AG08396 (cell line): ENCODE data around the gene C6orf136.
A peak's percentile ranks its signal among the peaks of the same experiment; 100 is the strongest.

Source experiments
- DNase-seq: peaks from one replicate; pipeline ENCODE4 v3.0.0; 2012; ENCODE audit warnings: low spot score, mixed read lengths

The C6orf136 gene

DNA sequence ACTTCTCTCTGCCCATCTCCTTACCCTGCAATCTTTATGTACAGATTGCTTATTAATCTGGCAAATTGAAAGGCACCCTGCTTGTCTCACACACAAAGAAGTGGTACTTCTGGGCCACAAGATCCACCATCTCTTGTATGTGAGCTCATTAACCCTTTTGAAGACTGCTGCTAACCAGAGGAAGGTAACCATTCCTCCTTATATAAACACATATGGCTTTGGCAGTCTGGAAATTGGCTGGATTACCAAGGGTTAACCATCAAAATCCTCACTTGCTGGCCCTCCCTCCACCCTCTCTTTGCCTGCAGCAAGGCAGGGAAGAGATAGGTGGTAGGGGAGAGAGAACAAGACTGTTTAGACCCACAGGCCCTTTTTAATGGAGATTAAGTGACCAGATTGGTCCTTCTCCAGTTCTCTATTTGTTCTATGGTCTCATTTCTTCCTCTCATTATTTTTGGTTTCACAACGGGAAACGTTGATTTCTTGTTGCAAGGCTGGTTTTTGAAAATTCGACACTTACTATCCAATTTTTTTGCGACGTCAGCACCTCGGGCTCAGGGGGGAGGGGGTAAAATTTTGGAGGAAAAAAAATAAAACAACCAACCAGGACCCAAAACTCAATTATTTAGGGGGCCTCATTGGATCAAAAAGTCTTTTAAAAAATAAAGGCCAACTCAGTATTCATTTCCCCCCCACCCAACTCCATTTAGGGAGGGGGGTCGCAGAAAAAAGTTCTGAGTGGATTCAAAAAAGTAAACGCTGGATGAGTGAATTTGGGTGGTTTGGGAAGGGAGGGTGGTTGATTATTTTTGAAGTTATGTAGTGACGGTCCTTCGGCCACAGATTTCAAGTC, 30.7 kb upstream of the C6orf136 start:
- DNase-seq, result no peak

GRCh38 chr6:30616811-30617564, 29.9 kb upstream of the C6orf136 start, which contains the start of gene PPP1R10:
Gene PPP1R10, minus strand, starts transcription at chr6:30617243. Its CDS starts 7,299 bp downstream, at chr6:30609944.
- DNase-seq, result peak; percentile 93

GRCh38 chr6:30617565-30618269, 29.2 kb upstream of the C6orf136 start, which contains the start of gene MRPS18B:
Gene MRPS18B, plus strand, starts transcription at chr6:30617840. Its CDS starts 26 bp downstream, at chr6:30617866.
- peak; percentile 92 for DNase-seq

DNA sequence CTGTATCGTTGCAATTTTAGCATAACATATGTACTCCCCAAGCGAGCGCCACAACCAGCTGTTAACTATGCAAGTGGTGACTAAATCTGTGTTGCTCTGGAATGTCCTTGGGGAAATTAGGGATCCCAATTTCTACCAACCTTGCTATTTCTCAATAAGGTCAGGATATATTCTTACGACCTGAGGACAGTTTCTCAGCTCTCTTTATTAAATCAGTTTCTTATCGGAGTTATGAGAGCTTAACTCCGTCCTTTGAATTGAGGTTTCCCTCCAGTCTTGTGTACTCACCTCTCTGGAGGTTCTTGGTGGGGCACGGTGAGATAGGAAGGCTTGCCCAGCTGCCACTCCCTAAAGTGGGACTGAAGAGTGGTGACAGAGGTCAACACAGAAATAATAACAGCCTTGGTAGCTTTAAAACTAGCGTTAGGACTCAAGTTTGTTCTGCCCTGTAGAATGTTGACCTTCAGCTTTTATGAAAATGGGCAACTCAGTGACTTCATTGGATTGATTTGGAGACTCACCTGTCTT, 28.6 kb upstream of the C6orf136 start:
- no peak for DNase-seq

- DNase-seq, result no peak
Measured at GRCh38 chr6:30619561-30619960, 27.4 kb upstream of the C6orf136 start.

DNA sequence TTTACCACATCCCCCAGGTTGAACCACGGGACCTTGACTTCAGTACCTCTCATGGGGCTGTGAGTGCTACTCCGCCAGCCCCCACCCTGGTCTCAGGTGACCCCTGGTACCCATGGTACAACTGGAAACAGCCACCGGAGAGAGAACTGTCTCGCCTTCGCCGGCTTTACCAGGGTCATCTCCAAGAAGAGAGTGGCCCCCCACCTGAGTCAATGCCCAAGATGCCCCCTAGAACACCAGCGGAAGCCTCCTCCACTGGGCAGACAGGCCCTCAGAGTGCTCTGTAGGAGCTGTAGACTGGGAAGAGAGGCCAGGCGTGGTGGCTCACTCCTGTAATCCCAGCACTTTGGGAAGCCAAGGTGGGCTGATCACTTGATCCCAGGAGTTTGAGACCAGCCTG, 21.4 kb upstream of the C6orf136 start:
- no peak for DNase-seq

GRCh38 chr6:30626484-30627366, 20.2 kb upstream of the C6orf136 start, which contains the start of gene ATAT1:
Gene ATAT1, plus strand, starts transcription at chr6:30626874.
- peak; percentile 87 for DNase-seq

- DNase-seq, result no peak
Measured at GRCh38 chr6:30635834-30636233, 11.1 kb upstream of the C6orf136 start.

- no peak for DNase-seq
Measured at GRCh38 chr6:30640481-30640880, 6.5 kb upstream of the C6orf136 start.

- DNase-seq, result no peak
Measured at GRCh38 chr6:30641048-30641447, 5.9 kb upstream of the C6orf136 start.

DNA sequence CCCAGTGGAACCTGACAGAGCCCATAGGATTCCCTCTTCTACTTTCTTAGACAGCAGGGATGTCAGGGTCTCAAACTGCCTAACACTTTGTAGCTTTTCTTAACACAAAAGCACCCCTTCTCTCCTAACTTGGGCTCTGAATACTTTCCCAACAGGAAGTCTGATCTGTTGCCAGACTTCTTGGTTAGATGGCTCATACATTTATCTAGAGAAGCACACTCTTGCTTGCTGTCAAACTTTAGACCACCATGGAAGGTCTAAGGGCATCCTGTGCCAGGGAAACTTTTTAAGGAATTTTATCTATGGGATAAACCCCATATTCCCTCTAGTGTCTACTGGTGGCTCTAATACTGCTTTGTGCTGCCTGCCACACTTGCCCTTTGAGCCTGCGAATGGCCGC, 3.3 kb upstream of the C6orf136 start:
- no peak for DNase-seq

DNA sequence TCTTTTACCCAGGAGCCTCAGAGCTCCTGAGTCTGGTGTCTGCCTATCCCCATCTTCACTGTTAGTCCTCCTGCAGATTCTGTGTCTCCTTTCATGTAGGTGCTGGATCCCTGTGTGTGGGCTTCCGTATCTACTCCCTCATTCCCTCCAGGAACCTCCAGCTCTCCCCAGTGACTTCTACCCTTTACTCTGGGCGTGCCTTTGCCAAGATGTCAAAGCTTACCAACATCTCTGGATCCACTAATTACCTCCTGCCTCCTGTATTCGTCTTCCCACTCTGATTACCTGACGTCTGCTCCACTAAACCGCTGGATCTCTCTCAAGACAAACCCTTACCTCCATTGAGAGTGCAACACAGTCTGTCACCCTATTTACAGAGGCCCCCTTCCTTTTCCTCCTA, 2.2 kb upstream of the C6orf136 start:
- DNase-seq, result no peak

DNA sequence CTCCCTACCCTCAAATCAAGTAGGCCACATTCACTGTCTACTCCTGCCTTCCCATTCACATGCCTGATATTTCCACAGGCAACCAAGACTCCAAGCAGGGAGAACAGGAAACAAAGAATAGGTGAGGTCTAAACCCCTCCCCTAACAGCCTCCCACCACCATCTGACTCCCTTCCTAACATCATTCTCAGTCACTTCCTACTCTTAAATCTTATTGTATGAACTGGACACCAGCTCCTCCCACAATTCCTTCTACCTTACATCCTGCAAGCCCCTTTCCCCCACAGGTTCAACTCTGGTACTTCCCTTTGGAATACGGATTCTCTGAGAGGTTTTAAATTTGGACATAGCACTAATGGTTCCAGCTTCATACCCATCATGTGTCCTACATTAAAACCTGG, 944 bp upstream of the C6orf136 start:
- no peak for DNase-seq

DNA sequence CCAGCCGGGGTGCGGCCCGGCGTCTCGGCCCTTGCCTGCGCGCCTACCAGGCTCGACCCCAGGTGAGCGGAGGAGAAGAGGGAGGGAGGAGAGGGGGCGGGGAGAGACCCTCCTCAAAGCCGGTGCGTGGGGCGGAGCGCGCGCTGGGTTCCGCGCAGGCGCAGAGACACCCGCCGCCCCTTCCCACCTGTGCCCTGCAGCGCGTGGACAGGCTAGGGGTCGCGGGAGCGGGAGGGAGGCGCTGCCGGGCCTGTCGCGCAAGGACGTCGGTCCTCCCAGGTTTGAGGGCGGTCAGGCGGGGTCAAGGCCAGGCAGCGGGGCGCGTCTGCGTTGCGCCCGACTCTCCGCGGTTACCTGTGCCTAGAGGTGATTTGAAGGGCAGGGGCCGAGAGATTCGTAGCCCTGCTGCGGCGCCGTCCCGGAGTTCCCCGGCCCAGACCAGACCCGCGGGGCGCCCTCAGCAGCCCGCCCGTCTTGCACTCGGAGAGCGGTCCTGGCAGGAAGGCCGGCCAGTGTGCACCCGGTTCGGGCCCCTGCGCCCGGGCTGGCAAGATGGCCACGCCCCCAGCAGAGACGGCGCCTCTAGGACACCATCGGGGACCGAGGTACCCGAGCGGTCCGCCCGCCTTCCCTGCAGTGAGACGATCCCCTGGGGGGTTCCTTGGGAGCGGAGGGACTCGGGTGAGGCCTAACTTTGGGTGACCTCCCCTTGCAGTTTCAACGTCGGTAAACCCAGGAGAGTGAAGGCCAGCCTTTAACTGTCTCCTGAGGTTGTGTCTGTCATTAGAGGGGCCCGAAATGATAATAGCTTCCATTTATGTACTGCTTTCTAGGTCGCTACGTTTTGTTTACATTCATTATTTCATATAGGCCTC, 546 bp downstream of the C6orf136 start:
- DNase-seq, result peak; percentile 84

DNA sequence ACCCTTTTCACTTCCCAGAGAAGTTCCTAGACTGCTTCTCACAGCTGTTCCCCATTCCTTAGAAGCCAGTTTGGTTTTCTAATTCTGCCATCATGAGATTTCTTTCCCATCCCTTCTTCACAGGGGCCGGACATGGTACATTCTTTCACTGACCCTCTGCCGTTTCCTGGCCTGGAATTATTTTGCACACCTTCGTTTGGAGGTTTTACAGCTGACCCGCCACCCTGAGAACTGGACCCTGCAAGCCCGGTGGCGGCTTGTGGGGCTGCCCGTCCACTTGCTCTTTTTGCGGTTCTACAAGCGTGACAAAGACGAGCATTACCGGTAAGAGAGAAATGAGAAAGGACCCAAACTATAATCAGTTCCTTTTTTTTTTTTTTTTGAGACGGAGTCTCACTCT, 4.2 kb downstream of the C6orf136 start:
- DNase-seq, result no peak

DNA sequence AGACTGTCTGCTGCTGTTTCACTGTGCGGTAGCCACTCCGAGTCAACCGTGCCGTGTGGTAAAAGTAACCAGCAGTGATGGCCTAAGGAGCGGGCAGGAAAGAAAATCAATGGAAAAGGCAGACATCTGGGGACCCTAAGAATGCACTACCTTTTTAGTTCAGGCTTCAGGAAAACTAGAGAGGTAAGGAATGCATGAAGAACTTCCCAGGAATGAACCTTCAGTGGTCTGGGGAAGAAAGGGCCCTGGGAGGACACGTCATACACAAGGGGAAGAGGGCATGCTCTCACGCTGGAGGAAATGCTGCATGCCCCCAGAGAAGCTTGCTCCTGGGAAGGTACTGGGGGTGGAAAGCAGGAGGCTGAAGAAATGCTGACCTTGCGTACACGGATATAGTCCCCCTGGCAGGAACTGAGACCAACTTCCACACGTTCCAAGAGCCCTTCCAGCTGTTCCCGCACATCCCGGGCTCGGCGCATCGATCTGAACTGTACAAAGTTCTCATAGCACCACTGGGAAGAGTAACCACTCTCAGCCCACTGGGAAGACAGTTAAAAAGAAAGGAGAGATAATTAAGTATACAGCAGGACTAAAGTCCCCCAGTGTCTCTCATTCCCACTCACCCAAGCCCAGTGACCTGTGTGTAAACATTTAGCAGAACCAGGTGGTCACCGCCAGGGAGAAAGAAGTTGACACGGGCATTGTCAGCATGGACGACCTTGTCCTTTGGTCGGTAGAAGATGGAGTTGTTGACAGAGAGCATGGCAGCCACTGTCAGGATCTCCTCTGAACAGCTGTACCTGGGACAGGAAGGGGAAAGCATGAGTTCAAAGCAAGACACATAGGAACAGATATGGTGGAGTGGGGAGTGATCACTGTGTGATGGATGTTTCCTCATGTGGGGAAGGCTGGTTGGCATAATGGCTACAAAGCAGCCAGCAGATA, 8.1 kb downstream of the C6orf136 start:
- no peak for DNase-seq

- DNase-seq, result no peak
Measured at GRCh38 chr6:30655743-30656094, 8.8 kb downstream of the C6orf136 start.

GRCh38 chr6:30656513-30656912, 9.6 kb downstream of the C6orf136 start:
- DNase-seq, result no peak

DNA sequence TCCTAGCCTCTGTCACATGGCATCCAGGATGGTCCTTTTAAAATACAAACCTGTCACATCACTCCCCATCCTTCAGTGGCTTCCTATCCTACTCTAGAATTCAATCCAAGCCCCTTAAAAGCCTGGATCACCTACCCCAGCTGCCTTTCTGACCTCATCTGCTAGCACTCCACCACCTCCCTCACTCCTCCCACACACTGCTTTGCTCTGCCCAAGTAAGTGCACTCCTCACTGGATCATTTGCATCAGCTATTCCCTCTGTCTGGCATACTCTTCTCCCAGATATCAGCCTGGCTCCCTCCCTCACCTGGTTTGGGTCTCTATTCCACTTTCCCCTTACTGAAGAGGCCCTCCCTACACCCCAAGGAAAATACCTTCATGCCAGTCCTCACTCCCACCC, 10.5 kb downstream of the C6orf136 start:
- DNase-seq, result no peak
